Measurements from ENCODE around the gene PIM1. TPM values are rescaled to one million over a fixed set of nuclear protein-coding genes. Genes with fewer than 3 reads are reported as not detected.
A peak's percentile ranks its signal among the peaks of the same experiment; 100 is the strongest.
"Not testable (repeated sequence)": the region's sequence is repeated elsewhere in the genome, so short reads cannot be mapped to it uniquely, and the experiment has no call there.

PIM1 gene
- total RNA-seq, 2 donors from 2014 or later = 334 to 429 TPM

DNA sequence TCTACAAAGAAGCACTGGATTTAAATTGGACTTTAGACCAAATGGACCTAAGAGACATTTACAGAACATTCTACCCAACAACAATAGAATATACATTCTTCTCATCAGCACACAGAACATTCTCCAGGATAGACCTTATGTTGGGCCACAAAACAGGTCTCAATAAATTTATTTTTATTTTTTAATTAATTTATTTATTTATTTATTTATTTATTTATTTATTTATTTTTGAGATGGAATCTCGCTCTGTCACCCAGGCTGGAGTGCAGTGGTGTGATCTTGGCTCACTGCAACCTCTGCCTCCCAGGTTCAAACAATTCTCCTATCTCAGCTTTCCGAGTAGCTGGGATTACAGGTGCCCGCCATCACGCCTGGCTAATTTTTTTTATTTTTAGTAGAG, 26.5 kb downstream of the PIM1 start:
- H3K4me1 Mint-ChIP-seq (ENCODE audit: low read depth) = peaks cover 45% of the 10 kb centered on the region

DNA sequence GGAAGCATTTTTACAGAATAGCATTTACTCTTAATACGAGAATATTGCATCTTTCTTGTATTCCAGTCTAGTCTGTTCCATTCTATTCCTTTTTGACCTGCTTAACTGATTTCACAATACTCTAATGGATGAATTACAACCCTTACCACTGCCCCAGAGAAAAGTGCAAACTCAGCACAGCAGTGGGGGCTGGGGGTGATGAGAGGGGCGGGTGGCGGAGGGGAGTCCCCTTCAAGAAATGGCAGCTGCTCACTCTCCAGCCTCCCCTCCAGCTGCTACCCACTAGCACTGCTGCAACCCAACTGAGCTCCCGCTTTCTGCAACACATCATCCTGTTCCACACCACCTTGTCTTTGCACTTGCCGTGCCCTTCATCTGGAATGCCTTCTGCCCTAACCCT, 30.1 kb downstream of the PIM1 start:
- H3K27ac Mint-ChIP-seq = no peak overlapping the region
- peaks cover 42% of the 10 kb centered on the region for H3K4me1 Mint-ChIP-seq (ENCODE audit: low read depth)
- H3K9me3 Mint-ChIP-seq = no peaks in the 10 kb centered on the region
- no peaks in the 10 kb centered on the region for H3K27me3 Mint-ChIP-seq (ENCODE audit: low read depth)
- ATAC-seq (replicated peaks in 1 of 2) (no peak), DNase-seq (no peak)
- H3K4me3 Mint-ChIP-seq = no peak overlapping the region
- H3K36me3 Mint-ChIP-seq (ENCODE audit: insufficient read depth in 2 of 2) = no peaks in the 10 kb centered on the region

More for the DNA sequence above, 26.5 kb downstream of the PIM1 start:
- not testable (repeated sequence) for H3K27me3 Mint-ChIP-seq (ENCODE audit: low read depth); H3K36me3 Mint-ChIP-seq (ENCODE audit: insufficient read depth in 2 of 2); H3K9me3 Mint-ChIP-seq; ATAC-seq (replicated peaks in 1 of 2); DNase-seq; H3K4me3 Mint-ChIP-seq; H3K27ac Mint-ChIP-seq

DNA sequence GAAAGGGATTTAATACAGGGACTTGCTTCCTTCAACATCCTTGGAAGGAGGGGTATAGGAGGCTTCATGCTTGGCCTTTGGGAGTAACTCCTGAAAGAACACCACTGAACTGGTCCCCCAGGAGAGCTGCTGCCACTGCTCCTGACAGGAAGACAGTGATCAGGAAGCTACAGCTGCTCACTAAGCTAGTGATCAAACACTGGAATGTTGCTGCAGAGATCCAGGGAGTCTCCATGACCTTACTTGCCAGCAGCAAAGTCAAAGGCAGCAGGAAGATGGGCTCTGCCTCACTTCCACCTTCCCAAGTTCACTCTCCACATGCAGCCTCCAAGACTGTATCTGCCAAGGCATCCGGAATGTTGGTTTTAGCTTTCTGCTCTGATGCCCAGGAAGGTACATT, 31.8 kb downstream of the PIM1 start:
- H3K27me3 Mint-ChIP-seq (ENCODE audit: low read depth) = no peaks in the 10 kb centered on the region
- H3K9me3 Mint-ChIP-seq = no peaks in the 10 kb centered on the region
- no peak overlapping the region for H3K4me3 Mint-ChIP-seq
- peak overlapping the region; percentile 23 for H3K27ac Mint-ChIP-seq
- DNase-seq (no peak), ATAC-seq (replicated peaks in 1 of 2) (no peak)
- H3K4me1 Mint-ChIP-seq (ENCODE audit: low read depth) = peaks cover 58% of the 10 kb centered on the region
- no peaks in the 10 kb centered on the region for H3K36me3 Mint-ChIP-seq (ENCODE audit: insufficient read depth in 2 of 2)

DNA sequence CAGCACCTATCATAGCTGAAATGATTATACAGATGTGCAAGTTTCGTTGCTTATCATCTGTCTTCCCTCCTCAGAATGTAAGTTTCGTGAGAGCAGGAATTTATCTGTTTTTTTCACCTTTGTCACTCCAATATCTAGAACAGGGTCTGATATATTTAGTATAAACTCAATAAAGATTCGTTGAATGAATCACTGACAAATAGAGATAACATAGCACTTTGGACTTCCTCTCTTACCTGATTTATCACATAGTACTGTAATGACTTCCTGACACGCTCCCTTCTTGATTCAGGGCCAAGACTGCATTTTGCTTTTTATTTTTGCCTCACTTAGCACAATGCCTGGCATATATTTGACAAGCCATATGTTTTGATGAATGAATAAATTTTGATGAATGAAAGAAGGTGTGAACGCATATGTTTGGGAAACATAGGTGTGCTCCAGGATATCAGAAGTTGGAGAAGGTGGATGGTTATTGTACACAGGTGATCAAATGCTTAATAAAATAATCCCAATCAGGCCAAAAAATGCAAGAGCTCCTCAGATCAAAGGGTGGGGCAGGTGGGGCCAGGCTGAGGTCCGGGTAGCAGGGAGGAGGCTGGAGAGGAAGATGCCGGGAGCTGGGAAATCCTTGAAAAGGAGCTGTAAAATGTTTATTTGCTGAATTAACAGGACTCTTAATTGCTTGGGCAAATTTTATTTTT, 33.0 kb downstream of the PIM1 start:
- no peaks in the 10 kb centered on the region for H3K36me3 Mint-ChIP-seq (ENCODE audit: insufficient read depth in 2 of 2)
- ATAC-seq (replicated peaks in 1 of 2) = peak; percentile 64 to 75
- peak overlapping the region; percentile 43 to 77 for H3K4me3 Mint-ChIP-seq
- H3K9me3 Mint-ChIP-seq = no peaks in the 10 kb centered on the region
- peak overlapping the region; percentile 94 for H3K27ac Mint-ChIP-seq
- H3K4me1 Mint-ChIP-seq (ENCODE audit: low read depth) = peaks cover 70% of the 10 kb centered on the region
- H3K27me3 Mint-ChIP-seq (ENCODE audit: low read depth) = no peaks in the 10 kb centered on the region
- no peak for DNase-seq

DNA sequence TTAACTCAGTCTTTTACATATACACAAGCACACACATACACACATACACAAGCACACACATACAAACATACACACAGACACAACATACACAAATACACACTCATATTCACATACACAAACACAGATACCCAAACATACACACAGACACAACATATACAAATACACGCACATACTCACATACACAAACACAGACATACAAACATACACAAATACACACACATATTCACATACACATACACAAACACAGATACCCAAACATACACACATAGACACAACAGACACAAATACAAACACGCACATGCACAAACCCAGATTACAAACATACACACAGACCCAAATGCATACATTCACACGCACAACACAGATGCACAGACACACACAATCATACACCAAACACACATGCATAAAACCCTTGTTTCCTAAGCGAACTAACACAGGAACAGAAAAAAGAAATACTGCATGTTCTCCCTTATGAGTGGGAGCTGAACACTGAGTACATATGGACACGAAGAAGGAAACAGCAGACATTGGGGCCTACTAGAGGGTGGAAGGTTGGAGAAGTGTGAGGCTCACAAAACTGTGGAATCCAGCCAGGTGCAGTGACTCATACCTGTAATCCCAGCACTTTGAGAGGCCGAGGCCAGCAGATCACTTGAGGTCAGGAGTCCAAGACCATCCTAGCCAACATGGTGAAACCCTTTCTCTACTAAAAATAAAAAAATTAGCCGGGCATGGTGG, 34.2 kb downstream of the PIM1 start:
- no peaks in the 10 kb centered on the region for H3K9me3 Mint-ChIP-seq
- DNase-seq (no peak), ATAC-seq (replicated peaks in 1 of 2) (no peak)
- H3K4me1 Mint-ChIP-seq (ENCODE audit: low read depth) = peaks cover 79% of the 10 kb centered on the region
- H3K27ac Mint-ChIP-seq = peak overlapping the region; percentile 2
- no peaks in the 10 kb centered on the region for H3K36me3 Mint-ChIP-seq (ENCODE audit: insufficient read depth in 2 of 2)
- no peaks in the 10 kb centered on the region for H3K27me3 Mint-ChIP-seq (ENCODE audit: low read depth)
- no peak overlapping the region for H3K4me3 Mint-ChIP-seq

DNA sequence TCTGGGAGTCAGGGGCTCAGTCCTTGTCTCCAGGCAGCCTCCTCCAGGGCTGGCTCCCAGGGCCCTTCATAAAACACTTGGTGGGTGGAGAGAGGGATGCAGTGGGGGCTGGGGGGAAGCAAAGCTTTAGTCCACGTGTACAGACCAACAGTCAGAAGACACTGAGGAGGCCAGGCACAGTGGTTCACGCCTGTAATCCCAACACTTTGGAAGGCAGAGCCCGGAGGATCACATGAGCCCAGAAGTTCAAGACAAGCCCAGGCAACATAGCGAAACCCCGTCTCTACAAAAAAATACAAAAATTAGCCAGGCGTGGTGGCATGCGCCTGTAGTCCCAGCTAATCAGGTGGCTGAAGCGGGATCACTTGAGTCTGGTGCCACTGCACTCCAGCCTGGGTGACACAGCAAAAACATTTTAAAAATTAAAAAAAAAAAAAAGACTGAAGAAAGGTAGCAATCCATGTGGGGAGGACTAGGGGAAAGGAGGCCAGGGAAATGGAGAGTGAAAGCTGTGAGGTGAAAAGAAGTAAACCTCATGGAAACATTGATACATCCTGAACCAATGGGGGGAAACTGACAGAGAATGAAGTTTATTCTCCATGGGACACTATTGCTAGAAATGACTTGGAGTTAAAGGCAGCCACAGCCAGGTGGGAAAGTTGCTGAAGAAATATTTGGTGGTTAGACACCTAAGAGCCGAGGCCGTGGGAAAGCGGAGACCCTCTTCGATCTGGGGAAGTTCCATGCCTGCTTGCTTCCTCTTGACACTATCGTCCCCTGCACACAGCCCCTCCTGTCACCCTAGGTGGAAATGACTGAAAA, 35.4 kb downstream of the PIM1 start:
- ATAC-seq (replicated peaks in 1 of 2) (peak; percentile 10), DNase-seq (peak in 1 of 2 donors; percentile 37)
- Mint-ChIP-seq H3K9me3 (no peaks in the 10 kb centered on the region), H3K4me1 (ENCODE audit: low read depth) (peaks cover 88% of the 10 kb centered on the region), H3K27me3 (ENCODE audit: low read depth) (no peaks in the 10 kb centered on the region), H3K27ac (peak overlapping the region; percentile 79), H3K4me3 (peak overlapping the region; percentile 23 to 58), H3K36me3 (ENCODE audit: insufficient read depth in 2 of 2) (no peaks in the 10 kb centered on the region)

DNA sequence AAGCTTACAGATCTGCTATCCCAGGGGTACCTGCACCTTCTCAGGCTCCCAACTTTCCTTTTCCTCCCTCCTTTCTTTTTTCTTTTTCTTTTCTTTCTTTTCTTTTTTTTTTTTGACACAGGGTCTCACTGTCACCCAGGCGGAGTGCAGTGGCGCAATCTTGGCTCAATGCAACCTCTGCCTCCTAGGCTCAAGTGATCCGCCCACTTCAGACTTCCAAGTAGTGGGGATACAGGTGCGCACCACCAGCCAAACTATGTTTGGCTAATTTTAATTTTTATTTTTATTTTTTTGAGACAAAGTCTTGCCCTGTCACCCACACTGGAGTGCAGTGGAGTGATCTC, 36.0 kb downstream of the PIM1 start:
- ATAC-seq (replicated peaks in 1 of 2) = no peak
- Mint-ChIP-seq H3K4me3 (peak overlapping the region; percentile 23 to 58), H3K27me3 (ENCODE audit: low read depth) (no peaks in the 10 kb centered on the region), H3K27ac (peak overlapping the region; percentile 79), H3K36me3 (ENCODE audit: insufficient read depth in 2 of 2) (no peaks in the 10 kb centered on the region), H3K4me1 (ENCODE audit: low read depth) (peaks cover 87% of the 10 kb centered on the region), H3K9me3 (no peaks in the 10 kb centered on the region)
- DNase-seq = no peak

DNA sequence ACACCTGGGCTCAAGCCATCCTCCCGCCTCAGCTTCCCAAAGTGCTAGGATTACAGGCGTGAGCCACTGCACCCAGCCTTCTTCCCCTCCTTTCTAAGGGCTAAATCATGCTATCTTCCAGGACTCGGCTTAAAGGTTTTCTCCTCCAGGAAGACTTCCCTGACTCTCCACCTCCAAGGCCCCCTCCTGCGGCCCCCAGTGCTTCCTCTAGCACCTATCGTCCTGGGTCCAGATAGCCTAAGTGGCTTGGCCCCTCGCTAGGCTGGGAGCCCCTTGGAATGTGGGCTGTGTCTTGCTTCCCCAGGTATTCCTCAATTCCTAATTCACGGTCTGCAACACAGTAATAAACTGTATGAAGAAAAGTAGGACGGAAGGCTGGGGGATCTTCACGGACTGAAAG, 36.7 kb downstream of the PIM1 start:
- H3K4me3 Mint-ChIP-seq = peak overlapping the region; percentile 12 to 28
- ATAC-seq (replicated peaks in 1 of 2) = no peak

DNA sequence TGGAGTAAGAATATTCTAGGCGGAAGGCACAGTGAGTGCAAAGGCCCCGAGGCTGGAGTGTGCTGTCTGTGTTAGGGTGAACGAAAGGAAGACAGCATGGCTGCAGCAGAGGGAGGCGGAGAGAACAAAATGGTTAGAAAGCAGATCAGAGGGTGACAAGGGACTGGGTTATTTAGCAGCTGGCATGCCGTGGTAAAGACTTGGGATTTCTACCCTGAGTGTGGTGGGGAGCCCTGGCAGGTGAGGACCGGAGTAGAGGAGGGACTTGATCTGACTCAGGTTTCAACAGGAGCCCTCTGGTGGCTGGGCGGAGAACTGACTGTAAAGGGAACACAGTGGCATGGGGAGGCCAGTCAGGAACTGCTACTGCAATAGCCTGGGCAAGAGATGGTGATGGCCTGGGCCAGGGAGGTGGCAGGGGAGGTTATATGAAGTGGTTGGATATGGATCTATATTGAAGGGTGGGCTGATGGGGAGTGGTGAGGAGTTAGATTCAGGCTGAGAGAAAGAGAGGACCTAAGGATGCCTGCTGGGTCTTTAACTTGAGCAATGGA, 38.0 kb downstream of the PIM1 start:
- Mint-ChIP-seq H3K9me3 (no peaks in the 10 kb centered on the region), H3K36me3 (ENCODE audit: insufficient read depth in 2 of 2) (no peaks in the 10 kb centered on the region), H3K27ac (peak overlapping the region; percentile 35), H3K4me1 (ENCODE audit: low read depth) (peaks cover 72% of the 10 kb centered on the region), H3K27me3 (ENCODE audit: low read depth) (no peaks in the 10 kb centered on the region), H3K4me3 (peak overlapping the region; percentile 43 to 47)
- ATAC-seq (replicated peaks in 1 of 2) (peak; percentile 72 to 77), DNase-seq (peak; percentile 88 to 91)

More for the DNA sequence above, 36.7 kb downstream of the PIM1 start:
- Mint-ChIP-seq H3K4me1 (ENCODE audit: low read depth) (peaks cover 85% of the 10 kb centered on the region), H3K9me3 (no peaks in the 10 kb centered on the region), H3K36me3 (ENCODE audit: insufficient read depth in 2 of 2) (no peaks in the 10 kb centered on the region), H3K27me3 (ENCODE audit: low read depth) (no peaks in the 10 kb centered on the region), H3K27ac (no peak overlapping the region)
- DNase-seq = no peak

DNA sequence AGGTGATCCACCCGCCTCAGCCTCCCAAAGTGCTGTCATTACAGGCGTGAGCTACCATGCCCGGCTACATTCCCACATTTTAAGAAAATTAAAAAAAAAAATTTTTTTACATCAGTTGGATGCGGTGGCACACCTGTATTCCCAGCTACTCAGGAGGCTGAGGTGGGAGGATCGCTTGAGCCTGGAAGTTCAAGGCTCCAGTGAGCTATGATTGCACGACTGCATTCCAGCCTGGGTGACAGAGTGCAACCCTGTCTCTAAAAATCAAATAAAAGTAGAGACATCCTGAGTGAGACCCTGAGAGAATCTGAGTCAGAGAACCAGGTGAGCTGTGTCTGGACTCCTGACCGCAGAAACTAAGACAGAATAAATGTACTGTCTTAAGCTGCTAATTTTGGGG, 38.8 kb downstream of the PIM1 start:
- DNase-seq (no peak), ATAC-seq (replicated peaks in 1 of 2) (no peak)
- no peaks in the 10 kb centered on the region for H3K9me3 Mint-ChIP-seq
- H3K27ac Mint-ChIP-seq = no peak overlapping the region
- no peak overlapping the region for H3K4me3 Mint-ChIP-seq
- H3K36me3 Mint-ChIP-seq (ENCODE audit: insufficient read depth in 2 of 2) = no peaks in the 10 kb centered on the region
- peaks cover 65% of the 10 kb centered on the region for H3K4me1 Mint-ChIP-seq (ENCODE audit: low read depth)
- no peaks in the 10 kb centered on the region for H3K27me3 Mint-ChIP-seq (ENCODE audit: low read depth)

DNA sequence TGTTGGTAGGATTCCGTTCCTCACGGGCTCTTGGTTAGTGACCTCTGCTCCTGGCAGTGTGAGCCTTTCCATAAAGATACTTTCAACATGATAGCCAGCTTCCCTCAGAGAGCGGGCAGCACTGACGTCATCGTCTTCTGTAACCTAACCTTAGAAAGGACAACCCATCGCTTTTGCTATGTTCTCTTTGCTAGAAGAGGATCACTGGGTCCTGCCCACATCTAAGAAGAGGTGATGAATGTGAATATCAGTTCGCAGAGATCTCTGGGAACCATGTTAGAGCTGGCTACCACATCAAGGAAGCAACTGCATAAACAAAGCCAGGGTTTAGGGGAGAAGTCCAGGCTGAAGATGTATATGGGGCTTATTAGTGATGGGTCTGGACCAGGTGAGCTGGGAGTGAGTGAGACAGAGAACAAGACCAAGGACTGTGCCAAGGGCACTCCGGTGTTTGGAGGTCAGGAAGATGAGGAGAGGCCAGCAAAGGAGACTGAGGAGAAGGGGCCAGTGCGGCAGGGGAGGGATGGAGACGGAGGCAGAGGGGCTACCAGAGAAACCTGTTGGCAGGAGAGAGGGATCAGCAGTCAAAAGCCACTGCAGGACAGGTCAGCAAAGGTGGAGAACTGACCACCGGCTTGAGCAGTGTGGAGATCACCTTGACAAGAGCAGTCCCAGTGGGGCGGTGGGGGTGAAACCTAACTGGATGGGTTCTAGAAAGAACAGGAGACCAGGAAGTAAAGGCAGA, 39.7 kb downstream of the PIM1 start:
- H3K27ac Mint-ChIP-seq = peak overlapping the region; percentile 27
- no peaks in the 10 kb centered on the region for H3K9me3 Mint-ChIP-seq
- H3K27me3 Mint-ChIP-seq (ENCODE audit: low read depth) = no peaks in the 10 kb centered on the region
- H3K36me3 Mint-ChIP-seq (ENCODE audit: insufficient read depth in 2 of 2) = no peaks in the 10 kb centered on the region
- peak; percentile 64 to 66 for DNase-seq
- H3K4me3 Mint-ChIP-seq = peak overlapping the region; percentile 43 to 62
- H3K4me1 Mint-ChIP-seq (ENCODE audit: low read depth) = peaks cover 58% of the 10 kb centered on the region
- peak; percentile 59 to 63 for ATAC-seq (replicated peaks in 1 of 2)

DNA sequence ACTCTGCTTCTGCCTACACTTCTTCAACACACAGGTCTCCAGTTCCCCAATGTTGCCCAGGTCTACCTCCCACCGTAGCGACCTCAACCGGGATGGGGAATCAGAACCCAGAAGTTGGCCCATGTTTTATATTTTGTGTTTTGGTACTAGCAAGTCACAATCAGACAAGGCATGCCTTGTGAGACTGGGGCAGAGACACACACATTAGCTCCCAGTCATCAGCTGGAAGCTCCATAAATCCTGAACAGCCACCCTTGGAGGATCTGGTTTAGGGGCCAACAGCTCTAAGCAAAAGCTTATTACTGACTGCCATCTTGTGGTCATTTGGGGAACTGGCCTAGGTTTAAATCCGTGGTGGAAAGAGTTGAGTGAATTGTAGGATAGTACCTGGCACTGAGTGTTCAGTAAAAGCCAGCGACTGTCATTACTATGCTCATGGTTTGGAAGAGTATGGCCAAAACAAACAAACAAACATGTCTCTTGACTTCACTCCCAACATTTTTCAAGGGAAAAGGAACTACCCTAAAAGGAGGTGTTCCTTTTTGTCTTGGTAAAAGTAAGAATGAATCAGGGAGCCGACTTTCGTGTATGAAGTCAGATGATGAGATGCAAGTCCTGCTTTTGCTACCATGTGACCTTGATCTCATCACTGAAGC, 40.5 kb downstream of the PIM1 start:
- no peaks in the 10 kb centered on the region for H3K9me3 Mint-ChIP-seq
- no peaks in the 10 kb centered on the region for H3K36me3 Mint-ChIP-seq (ENCODE audit: insufficient read depth in 2 of 2)
- H3K27ac Mint-ChIP-seq = peak overlapping the region; percentile 68
- H3K4me3 Mint-ChIP-seq = peak overlapping the region; percentile 20 to 53
- peak; percentile 44 to 53 for ATAC-seq (replicated peaks in 1 of 2)
- peak; percentile 81 to 87 for DNase-seq
- peaks cover 51% of the 10 kb centered on the region for H3K4me1 Mint-ChIP-seq (ENCODE audit: low read depth)
- no peaks in the 10 kb centered on the region for H3K27me3 Mint-ChIP-seq (ENCODE audit: low read depth)

Measured in activated T-cell treated with anti-CD3 and anti-CD28 coated beads, Interleukin-2, amount 50 U/mL, for 72 hours (primary cell).